Measurements from ENCODE around the gene ARHGAP32.

Gene ARHGAP32

DNA sequence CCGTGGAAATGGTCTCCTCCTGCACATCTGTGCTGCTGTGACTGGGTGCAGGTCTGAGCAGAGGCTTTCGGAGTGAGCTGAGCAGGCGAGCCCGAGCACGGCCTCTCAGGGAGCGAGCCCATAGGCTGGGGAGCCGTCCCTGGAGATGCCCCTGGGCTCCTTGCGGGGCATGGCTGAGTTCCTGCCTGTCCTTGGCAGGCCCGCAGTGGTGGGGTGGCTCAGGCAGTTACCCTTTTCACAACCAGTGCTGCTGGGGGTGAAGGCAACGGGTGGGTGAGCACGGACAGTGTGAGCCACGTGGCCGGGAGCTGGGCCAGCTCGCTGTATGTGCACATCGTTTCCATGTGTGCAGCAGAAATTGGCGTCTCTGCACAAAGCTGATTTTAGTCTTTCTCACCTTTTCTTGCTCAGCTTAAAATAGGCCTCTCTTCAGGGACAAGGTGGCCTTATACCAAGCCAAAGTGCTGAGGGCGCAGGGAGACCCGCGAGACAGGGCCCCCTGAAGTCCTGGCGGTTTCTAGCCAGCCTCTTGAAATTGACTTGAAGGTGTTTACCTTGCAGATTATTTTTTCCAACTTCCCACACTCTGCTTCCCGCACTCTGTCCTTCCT, 249.2 kb downstream of the ARHGAP32 start, which contains the start of gene TP53AIP1:
Gene TP53AIP1, minus strand, starts transcription at position 55 of the 611 bp plus-strand sequence. CDS start 5,053 bp downstream, outside the sequence.
- Histone ChIP-seq H4K20me1 (ENCODE audit: insufficient read depth, low read length) (no peaks in the 10 kb centered on the region), H3K4me3 (ENCODE audit: low read length) (no peak within 1 kb of the TSS), H3K9ac (ENCODE audit: low read length) (no peak within 1 kb of the TSS), H3K27ac (ENCODE audit: low read length) (no peak within 1 kb of the TSS), H3K9me3 (ENCODE audit: insufficient read depth, low read length) (no peaks in the 10 kb centered on the region), H3K36me3 (replicated peaks; ENCODE audit: low read depth, low read length) (no peaks in the 10 kb centered on the region), H2AFZ (ENCODE audit: low read depth, low read length) (no peak within 1 kb of the TSS), H3K27me3 (ENCODE audit: low read depth, low read length) (0 out of 2 replicates have a peak, but pooled peaks cover 3% of the 10 kb centered on the region), H3K79me2 (ENCODE audit: low read length) (no peaks in the 10 kb centered on the region), H3K4me1 (ENCODE audit: low read length) (no peaks in the 10 kb centered on the region), H3K4me2 (ENCODE audit: low read length) (no peak within 1 kb of the TSS)
- no peak for TF ChIP-seq EZH2phosphoT487 (IDR thresholded peaks at IDR 0.05; ENCODE audit: low read depth)
- TF ChIP-seq CTCF (IDR thresholded peaks at IDR 0.05; ENCODE audit: low read depth, low read length) = no peak

GRCh38 chr11:128942272-128942612, 249.9 kb downstream of the ARHGAP32 start:
- Histone ChIP-seq H3K9me3 (ENCODE audit: insufficient read depth, low read length) (no peaks in the 10 kb centered on the region), H3K4me2 (ENCODE audit: low read length) (no peak overlapping the region), H3K4me1 (ENCODE audit: low read length) (no peaks in the 10 kb centered on the region), H3K4me3 (ENCODE audit: low read length) (no peak overlapping the region), H2AFZ (ENCODE audit: low read depth, low read length) (no peak overlapping the region), H3K79me2 (ENCODE audit: low read length) (no peaks in the 10 kb centered on the region), H4K20me1 (ENCODE audit: insufficient read depth, low read length) (no peaks in the 10 kb centered on the region), H3K27me3 (ENCODE audit: low read depth, low read length) (0 out of 2 replicates have a peak, but pooled peaks cover 3% of the 10 kb centered on the region), H3K9ac (ENCODE audit: low read length) (no peak overlapping the region), H3K36me3 (replicated peaks; ENCODE audit: low read depth, low read length) (no peaks in the 10 kb centered on the region), H3K27ac (ENCODE audit: low read length) (no peak overlapping the region)
- TF ChIP-seq CTCF (IDR thresholded peaks at IDR 0.05; ENCODE audit: low read depth, low read length) (no peak), EZH2phosphoT487 (IDR thresholded peaks at IDR 0.05; ENCODE audit: low read depth) (no peak)

- no peaks in the 10 kb centered on the region for H3K36me3 ChIP-seq (replicated peaks; ENCODE audit: low read depth, low read length)
- H4K20me1 ChIP-seq (ENCODE audit: insufficient read depth, low read length) = no peaks in the 10 kb centered on the region
- no peak overlapping the region for H3K27ac ChIP-seq (ENCODE audit: low read length)
- H3K4me1 ChIP-seq (ENCODE audit: low read length) = no peaks in the 10 kb centered on the region
- H3K4me2 ChIP-seq (ENCODE audit: low read length) = no peak overlapping the region
- H3K9me3 ChIP-seq (ENCODE audit: insufficient read depth, low read length) = no peaks in the 10 kb centered on the region
- H3K79me2 ChIP-seq (ENCODE audit: low read length) = no peaks in the 10 kb centered on the region
- H3K9ac ChIP-seq (ENCODE audit: low read length) = no peak overlapping the region
- 0 out of 2 replicates have a peak, but pooled peaks cover 3% of the 10 kb centered on the region for H3K27me3 ChIP-seq (ENCODE audit: low read depth, low read length)
- TF ChIP-seq EZH2phosphoT487 (IDR thresholded peaks at IDR 0.05; ENCODE audit: low read depth) (no peak), CTCF (IDR thresholded peaks at IDR 0.05; ENCODE audit: low read depth, low read length) (no peak)
- no peak overlapping the region for H3K4me3 ChIP-seq (ENCODE audit: low read length)
- H2AFZ ChIP-seq (ENCODE audit: low read depth, low read length) = no peak overlapping the region
Observed at GRCh38 chr11:128941573-128942271, 250.4 kb downstream of the ARHGAP32 start.

DNA sequence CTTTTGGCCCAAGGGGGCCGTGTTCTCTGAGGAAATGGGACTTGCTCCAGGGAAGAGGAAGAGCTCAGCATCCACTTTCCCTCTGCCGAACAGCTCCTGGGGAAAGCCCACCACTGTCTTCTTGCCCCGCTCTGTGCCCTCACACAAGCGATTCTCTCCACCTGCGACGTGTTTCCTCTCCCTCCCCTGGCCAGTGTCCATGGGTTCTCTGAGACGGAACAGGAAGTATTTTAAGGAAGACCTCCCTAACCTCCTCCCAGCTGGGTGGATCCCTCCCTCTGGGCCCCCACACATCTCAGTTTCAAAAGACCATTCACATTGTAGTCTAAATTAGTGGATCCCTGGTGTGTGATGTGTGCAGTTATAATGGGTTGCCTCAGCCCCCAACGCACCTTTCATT, 251.0 kb downstream of the ARHGAP32 start:
- no peaks in the 10 kb centered on the region for H3K36me3 ChIP-seq (replicated peaks; ENCODE audit: low read depth, low read length)
- H3K4me2 ChIP-seq (ENCODE audit: low read length) = no peak overlapping the region
- H3K9me3 ChIP-seq (ENCODE audit: insufficient read depth, low read length) = no peaks in the 10 kb centered on the region
- no peak for TF ChIP-seq CTCF (IDR thresholded peaks at IDR 0.05; ENCODE audit: low read depth, low read length)
- no peak for TF ChIP-seq EZH2phosphoT487 (IDR thresholded peaks at IDR 0.05; ENCODE audit: low read depth)
- no peak overlapping the region for H2AFZ ChIP-seq (ENCODE audit: low read depth, low read length)
- no peak overlapping the region for H3K4me3 ChIP-seq (ENCODE audit: low read length)
- no peak overlapping the region for H3K27ac ChIP-seq (ENCODE audit: low read length)
- H4K20me1 ChIP-seq (ENCODE audit: insufficient read depth, low read length) = no peaks in the 10 kb centered on the region
- H3K9ac ChIP-seq (ENCODE audit: low read length) = no peak overlapping the region
- no peaks in the 10 kb centered on the region for H3K79me2 ChIP-seq (ENCODE audit: low read length)
- H3K27me3 ChIP-seq (ENCODE audit: low read depth, low read length) = 0 out of 2 replicates have a peak, but pooled peaks cover 3% of the 10 kb centered on the region
- no peaks in the 10 kb centered on the region for H3K4me1 ChIP-seq (ENCODE audit: low read length)
